SU-DHL-6 (cell line): Measurements from ENCODE around the gene TMEM30B.
"Not testable (repeated sequence)": the region's sequence is repeated elsewhere in the genome, so short reads cannot be mapped to it uniquely, and the experiment has no call there.

Source experiments
- H2AFZ ChIP-seq: fragments of 200-600 bp; sonication (generic); 2 replicates; pipeline ENCODE4 v1.6.1; 2014; ENCODE audit warnings: low read depth, mild to moderate bottlenecking, moderate library complexity, mixed read lengths, antibody characterized with exemption, low read length; ENCODE audit not compliant: severe bottlenecking
- H3F3A ChIP-seq: fragments of 200-600 bp; shearing (Covaris generic); 2 replicates; pipeline ENCODE4 v1.6.0; 2016; ENCODE audit warnings: antibody characterized with exemption, mild to moderate bottlenecking; ENCODE audit not compliant: insufficient read depth
- H3K27ac ChIP-seq: fragments of 200-600 bp; sonication (generic); 2 replicates; pipeline ENCODE4 v1.5.1; 2016; ENCODE audit warnings: low read depth, mild to moderate bottlenecking, low read length, moderate library complexity, mixed read lengths
- H3K27me3 ChIP-seq: fragments of 200-600 bp; sonication (generic), shearing (Covaris generic); 2 replicates; pipeline ENCODE4 v1.6.0; 2014; ENCODE audit warnings: mild to moderate bottlenecking, low read length
- H3K36me3 ChIP-seq: fragments of 200-600 bp; sonication (generic); 2 replicates; pipeline ENCODE4 v1.6.1; 2014; ENCODE audit warnings: mild to moderate bottlenecking, low read length, mixed read lengths
- H3K4me2 ChIP-seq: fragments of 300-600, 200-600 bp; shearing (Covaris generic), sonication (generic); 2 replicates; pipeline ENCODE4 v1.6.0; 2014; ENCODE audit warnings: low read length, low read depth, mild to moderate bottlenecking; ENCODE audit not compliant: poor library complexity, severe bottlenecking
- H3K4me3 ChIP-seq: fragments of 200-600 bp; sonication (generic); 2 replicates; pipeline ENCODE4 v1.5.1; 2014; ENCODE audit warnings: antibody characterized with exemption, low read length, mild to moderate bottlenecking, mixed read lengths; ENCODE audit not compliant: insufficient read depth, poor library complexity, severe bottlenecking
- H3K79me2 ChIP-seq: fragments of 200-600 bp; sonication (generic); 2 replicates; pipeline ENCODE4 v1.6.1; 2014; ENCODE audit warnings: mild to moderate bottlenecking, low read length, moderate library complexity; ENCODE audit not compliant: insufficient read depth
- H3K9ac ChIP-seq: fragments of 200-600 bp; sonication (generic); 2 replicates; pipeline ENCODE4 v1.7.0; 2014; ENCODE audit warnings: mild to moderate bottlenecking, low read length
- H3K9me2 ChIP-seq: fragments of 200-600 bp; sonication (generic); replicated peaks from 2 replicates; pipeline ENCODE4 v1.6.1; 2014; ENCODE audit warnings: low read length; ENCODE audit not compliant: insufficient read depth
- H3K9me3 ChIP-seq: fragments of 200-600 bp; sonication (generic); 2 replicates; pipeline ENCODE4 v1.6.1; 2014; ENCODE audit warnings: low read length, mixed read lengths; ENCODE audit not compliant: insufficient read depth
- H4K20me1 ChIP-seq: fragments of 200-600 bp; sonication (generic); 2 replicates; pipeline ENCODE4 v1.6.1; 2014; ENCODE audit warnings: low read depth, mild to moderate bottlenecking, antibody characterized with exemption, low read length, moderate library complexity, mixed read lengths
- CTCF ChIP-seq: fragments of 200-600 bp; sonication (generic); IDR thresholded peaks from one replicate; pipeline ENCODE4 v1.5.1; 2017; ENCODE audit warnings: antibody characterized with exemption, mild to moderate bottlenecking, low read length, moderate library complexity; ENCODE audit not compliant: insufficient read depth, poor library complexity, severe bottlenecking
- EZH2phosphoT487 ChIP-seq: fragments of 200-600 bp; sonication (generic), shearing (Covaris generic); conservative IDR thresholded peaks from 2 replicates; pipeline ENCODE4 v1.6.1; 2018; ENCODE audit warnings: mild to moderate bottlenecking, antibody characterized with exemption, low read length, moderate library complexity, mixed read lengths

TMEM30B gene

GRCh38 chr14:61322011-61322798 is 41.1 kb upstream of the TMEM30B start:
- H3F3A ChIP-seq = no peaks in the 10 kb centered on the region
- peak overlapping the region; percentile 19 for H3K4me2 ChIP-seq
- H3K9me3 ChIP-seq = no peaks in the 10 kb centered on the region
- no peak overlapping the region for H2AFZ ChIP-seq
- no peak overlapping the region for H3K4me3 ChIP-seq
- H3K36me3 ChIP-seq = no peaks in the 10 kb centered on the region
- TF ChIP-seq EZH2phosphoT487 (no peak), CTCF (no peak)
- no peaks in the 10 kb centered on the region for H3K27me3 ChIP-seq
- no peak overlapping the region for H3K9ac ChIP-seq
- H4K20me1 ChIP-seq = no peaks in the 10 kb centered on the region
- no peaks in the 10 kb centered on the region for H3K79me2 ChIP-seq
- no peak overlapping the region for H3K27ac ChIP-seq
- no peaks in the 10 kb centered on the region for H3K9me2 ChIP-seq

- no peak within 1 kb of the TSS for H3K4me3 ChIP-seq
- H3K4me2 ChIP-seq = peak within 1 kb of the TSS; percentile 19
These were observed 40.4 kb upstream of the TMEM30B start, which contains the start of gene PRKCH for GRCh38 chr14:61321385-61322010. TSS of gene PRKCH (plus strand) at chr14:61321579. CDS start at chr14:61322102, 523 bp downstream.

GRCh38 chr14:61320806-61321384 is 39.8 kb upstream of the TMEM30B start:
- Histone ChIP-seq H3K27me3 (no peaks in the 10 kb centered on the region), H2AFZ (no peak overlapping the region), H4K20me1 (no peaks in the 10 kb centered on the region), H3K36me3 (no peaks in the 10 kb centered on the region), H3K9me2 (no peaks in the 10 kb centered on the region), H3K79me2 (no peaks in the 10 kb centered on the region), H3F3A (no peaks in the 10 kb centered on the region), H3K9me3 (no peaks in the 10 kb centered on the region), H3K4me3 (no peak overlapping the region), H3K9ac (no peak overlapping the region), H3K4me2 (no peak overlapping the region), H3K27ac (no peak overlapping the region)
- TF ChIP-seq CTCF (no peak), EZH2phosphoT487 (no peak)

More at GRCh38 chr14:61321385-61322010, 40.4 kb upstream of the TMEM30B start, which contains the start of gene PRKCH:
- Histone ChIP-seq H3K79me2 (no peaks in the 10 kb centered on the region), H4K20me1 (no peaks in the 10 kb centered on the region), H3K36me3 (no peaks in the 10 kb centered on the region), H3K9me2 (no peaks in the 10 kb centered on the region), H3F3A (no peaks in the 10 kb centered on the region), H2AFZ (no peak within 1 kb of the TSS), H3K27ac (no peak within 1 kb of the TSS), H3K9me3 (no peaks in the 10 kb centered on the region), H3K9ac (no peak within 1 kb of the TSS), H3K27me3 (no peaks in the 10 kb centered on the region)
- TF ChIP-seq CTCF = no peak
- TF ChIP-seq EZH2phosphoT487 = no peak

GRCh38 chr14:61320170-61320569 is 39.0 kb upstream of the TMEM30B start:
- not testable (repeated sequence) for H4K20me1 ChIP-seq, H3K9me3 ChIP-seq, H3K9ac ChIP-seq, H3K4me3 ChIP-seq, H3F3A ChIP-seq, H3K27me3 ChIP-seq, H3K36me3 ChIP-seq, H3K9me2 ChIP-seq, H3K27ac ChIP-seq, H2AFZ ChIP-seq, H3K4me2 ChIP-seq, H3K79me2 ChIP-seq
